NCI-H446 treated with DMSO at 0.1 percent for 48 hours (cell line): ENCODE measurements around the gene UQCRFS1.
"Not testable (repeated sequence)": the region's sequence is repeated elsewhere in the genome, so short reads cannot be mapped to it uniquely, and the experiment has no call there.

Experiments used
- DNase-seq: peaks from one replicate; lab custom pipeline; 2025; lab: John Stamatoyannopoulos, UW

Gene UQCRFS1

DNA sequence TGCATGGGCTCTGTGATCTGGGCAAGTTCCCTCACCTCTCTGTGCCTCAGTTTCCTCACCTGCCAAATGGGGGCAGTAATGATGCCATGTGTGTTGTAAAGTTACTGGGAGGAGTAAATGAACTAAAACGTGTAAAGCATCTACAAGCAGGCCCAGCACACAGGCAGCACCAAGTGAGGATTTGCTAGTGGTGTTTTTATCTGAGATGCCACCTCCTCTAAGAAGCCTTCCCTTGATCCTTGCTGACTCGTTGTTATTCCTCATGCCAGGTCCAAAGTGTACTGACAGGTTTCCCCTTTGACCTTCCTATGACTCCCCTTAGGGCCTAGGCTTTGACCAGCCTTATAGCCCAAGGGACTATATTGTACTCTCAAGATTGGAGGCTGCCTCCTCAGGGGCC lies 1.5 kb upstream of the UQCRFS1 start:
- no peak for DNase-seq

DNA sequence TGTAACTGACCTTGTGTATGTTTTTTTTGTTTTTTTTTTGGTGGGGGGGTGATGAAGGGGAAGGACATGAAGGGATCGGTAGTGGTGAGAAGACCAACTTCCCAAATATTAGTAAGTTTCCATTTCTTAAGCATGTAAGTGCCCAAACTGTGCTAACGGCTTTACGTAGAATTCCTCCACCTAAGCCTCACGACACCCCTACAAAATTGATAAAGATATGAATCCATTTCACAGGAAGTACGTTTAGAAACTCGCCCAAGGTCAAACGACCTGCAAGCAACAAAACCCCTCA lies 649 bp downstream of the UQCRFS1 start:
- no peak for DNase-seq

DNA sequence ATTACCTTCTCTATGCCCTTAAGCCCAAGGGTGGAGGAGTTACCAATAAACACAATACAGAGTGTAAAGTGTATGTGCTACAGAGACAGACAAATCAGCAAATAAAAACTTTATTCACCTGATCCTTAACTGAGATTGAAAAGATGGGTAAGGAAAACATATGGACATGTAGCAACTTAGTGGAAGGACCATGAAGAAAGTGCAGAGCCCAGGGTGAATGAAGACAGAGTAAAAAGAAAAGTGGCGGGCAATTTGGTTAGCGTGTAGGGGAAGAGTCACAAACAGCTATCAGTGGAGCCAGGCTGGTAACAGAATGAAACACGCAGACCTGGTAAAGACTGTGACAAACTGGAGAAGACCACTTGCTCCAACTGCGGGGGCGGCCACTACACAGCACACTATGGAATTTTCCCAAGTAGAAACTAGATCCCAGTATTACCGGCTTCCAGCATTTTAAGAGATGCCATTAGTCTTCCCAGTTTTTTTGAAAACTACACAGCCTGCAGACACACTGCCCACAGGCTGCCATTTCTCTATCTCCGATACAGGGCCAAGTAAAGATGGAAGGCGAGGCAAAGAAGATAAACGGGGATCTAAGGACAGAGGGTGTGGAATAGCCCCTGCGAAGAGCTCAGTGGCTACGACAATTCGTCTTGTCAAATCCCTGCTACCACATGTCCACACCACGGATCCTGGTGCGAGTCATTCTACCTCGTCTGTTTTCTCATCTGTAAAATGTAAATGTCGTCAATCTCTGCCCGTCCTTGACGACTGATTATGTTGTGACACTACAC lies 1.2 kb downstream of the UQCRFS1 start:
- DNase-seq: no peak

DNA sequence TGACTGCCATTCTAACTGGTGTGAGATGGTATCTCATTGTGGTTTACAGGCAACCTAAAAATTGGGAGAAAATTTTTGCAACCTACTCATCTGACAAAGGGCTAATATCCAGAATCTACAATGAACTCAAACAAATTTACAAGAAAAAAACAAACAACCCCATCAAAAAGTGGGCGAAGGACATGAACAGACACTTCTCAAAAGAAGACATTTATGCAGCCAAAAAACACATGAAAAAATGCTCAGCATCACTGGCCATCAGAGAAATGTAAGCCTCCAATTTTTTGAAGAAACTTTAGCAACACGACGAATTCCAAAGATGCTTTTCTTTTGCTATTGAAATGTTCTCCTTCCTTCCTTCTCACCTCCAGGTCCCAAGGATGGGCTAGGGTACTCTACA lies 1.9 kb downstream of the UQCRFS1 start:
- DNase-seq: not testable (repeated sequence)

DNA sequence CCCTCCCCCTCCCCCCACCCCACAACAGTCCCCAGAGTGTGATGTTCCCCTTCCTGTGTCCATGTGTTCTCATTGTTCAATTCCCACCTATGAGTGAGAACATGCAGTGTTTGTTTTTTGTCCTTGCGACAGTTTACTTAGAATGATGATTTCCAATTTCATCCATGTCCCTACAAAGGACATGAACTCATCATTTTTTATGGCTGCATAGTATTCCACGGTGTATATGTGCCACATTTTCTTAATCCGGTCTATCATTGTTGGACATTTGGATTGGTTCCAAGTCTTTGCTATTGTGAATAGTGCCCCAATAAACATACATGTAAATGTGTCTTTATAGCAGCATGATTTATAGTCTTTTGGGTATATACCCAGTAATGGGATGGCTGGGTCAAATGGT lies 2.4 kb downstream of the UQCRFS1 start:
- DNase-seq: not testable (repeated sequence)

DNA sequence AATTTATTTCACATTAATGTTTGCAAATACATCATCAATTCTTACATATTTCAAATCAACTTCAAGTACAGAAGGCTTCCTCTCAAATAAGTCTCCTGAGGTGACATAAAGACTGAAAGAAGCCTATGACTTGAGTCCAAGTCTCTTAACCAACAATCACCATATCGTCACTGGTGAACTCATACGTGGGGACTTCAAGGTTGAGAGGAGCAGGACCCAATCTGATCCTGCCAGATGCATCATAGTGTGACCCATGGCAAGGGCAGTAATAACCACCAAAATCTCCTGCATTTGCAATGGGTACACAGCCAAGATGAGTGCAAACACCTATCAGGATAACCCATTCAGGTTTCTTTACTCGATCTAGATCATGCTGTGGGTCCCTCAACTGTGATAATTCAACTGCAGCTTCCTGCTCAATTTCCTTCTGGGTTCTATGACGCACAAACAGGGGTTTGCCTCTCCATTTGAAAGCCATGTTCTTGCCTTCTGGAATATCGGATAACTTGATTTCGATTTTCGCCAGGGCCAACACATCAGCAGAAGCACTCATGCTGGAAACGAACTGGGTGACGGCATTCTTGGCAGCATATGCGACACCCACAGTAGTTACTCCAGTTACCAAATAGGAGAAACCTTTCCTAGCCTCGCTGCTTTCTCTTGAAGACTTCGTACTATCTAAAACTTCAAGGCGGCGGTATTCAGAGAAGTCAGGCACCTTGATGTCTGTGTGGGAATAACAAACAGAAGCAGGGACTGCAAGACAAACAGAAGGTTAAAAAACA lies 5.4 kb downstream of the UQCRFS1 start:
- not testable (repeated sequence) for DNase-seq

DNA sequence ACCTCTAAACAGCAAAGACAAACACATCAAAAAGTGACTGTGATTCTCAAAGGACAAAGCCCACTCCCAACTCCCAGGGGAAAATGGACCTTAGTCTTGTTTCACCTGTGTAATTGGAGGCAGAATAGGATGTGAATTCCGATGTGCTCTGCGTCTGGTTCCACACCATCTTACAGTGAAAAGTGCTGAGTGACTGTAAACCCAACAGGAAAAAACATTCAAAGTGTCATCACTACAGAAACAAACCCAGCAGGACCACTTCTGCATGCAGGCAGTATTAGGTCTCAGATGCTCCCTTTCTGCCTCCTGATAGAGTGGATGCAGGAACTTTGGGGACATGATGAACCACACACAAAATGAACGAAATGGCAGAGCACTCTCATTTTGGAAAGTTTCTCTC lies 6.5 kb downstream of the UQCRFS1 start:
- no peak for DNase-seq

DNA sequence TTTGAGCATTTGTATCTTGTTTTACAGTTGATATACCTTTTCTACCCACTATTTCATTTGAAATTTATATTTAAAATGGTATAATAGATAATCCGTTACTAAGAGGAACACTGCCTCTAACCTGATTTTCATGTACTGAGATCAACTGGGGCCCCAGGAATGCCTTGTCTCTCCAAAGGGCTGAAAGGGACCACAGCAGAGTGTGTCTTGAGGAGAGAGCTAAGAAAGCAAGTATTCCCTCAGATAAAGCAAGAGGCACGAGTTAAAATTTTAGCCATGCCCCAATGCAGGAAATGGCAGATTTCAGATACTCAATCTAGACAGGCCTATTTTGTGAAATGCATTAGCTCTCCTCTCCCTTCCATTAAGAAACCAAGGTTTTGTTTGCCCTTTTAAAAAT lies 10.7 kb downstream of the UQCRFS1 start:
- no peak for DNase-seq

DNA sequence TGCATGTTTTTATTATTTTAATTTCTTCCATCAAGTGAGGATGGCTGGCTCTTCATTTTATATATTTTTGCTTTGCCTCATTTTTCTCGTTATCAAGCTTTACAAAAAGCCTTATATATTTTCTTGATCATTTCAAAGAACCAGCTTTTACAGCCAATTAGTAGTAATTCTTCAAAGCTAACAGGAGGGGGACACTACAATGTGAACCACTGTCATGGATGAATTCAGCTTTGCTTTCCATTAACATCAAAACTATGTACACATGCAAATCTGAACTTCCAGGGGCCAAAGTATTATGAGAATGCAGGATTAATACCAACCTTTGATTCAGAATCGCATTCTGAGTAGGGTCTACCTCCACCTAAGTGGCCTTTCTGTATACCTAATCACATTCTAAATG lies 11.1 kb downstream of the UQCRFS1 start:
- no peak for DNase-seq

DNA sequence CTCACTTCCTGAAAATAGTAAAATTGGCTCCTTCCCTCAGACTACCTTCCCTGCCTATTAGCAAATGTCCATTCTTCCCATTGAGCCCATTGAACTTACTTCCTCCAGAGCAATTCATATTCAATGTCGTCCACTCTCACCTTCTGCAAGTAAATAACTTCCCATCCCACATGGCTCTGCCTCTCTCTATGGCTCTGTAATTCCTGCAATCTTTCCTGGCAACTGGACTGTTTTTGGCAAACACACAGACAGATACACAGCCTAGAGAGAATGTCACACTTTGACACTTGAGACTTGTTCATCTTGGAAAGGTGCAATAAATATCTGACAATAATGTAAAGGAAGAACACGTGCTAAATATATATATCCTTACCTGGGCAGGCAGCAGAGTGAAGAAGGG lies 18.3 kb downstream of the UQCRFS1 start:
- DNase-seq: no peak

DNA sequence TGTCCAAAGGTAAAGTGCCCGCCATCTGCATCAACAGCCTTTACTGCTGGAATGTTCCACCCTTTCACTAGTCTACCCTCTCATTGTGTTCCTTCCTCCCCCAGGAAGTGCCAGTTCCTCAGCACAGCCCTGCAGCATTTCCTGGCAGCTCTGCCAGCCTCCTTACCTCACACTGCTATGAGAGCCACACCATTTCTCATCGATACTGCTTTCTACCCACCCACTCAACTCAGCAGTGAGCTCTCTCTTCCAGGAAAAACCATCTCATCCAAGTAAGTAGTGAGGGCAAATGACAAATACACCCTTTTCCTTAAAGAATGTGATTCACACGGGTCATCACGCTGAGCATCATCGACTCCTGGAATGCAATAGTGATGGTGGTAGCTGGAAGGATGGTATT lies 19.8 kb downstream of the UQCRFS1 start:
- no peak for DNase-seq

DNA sequence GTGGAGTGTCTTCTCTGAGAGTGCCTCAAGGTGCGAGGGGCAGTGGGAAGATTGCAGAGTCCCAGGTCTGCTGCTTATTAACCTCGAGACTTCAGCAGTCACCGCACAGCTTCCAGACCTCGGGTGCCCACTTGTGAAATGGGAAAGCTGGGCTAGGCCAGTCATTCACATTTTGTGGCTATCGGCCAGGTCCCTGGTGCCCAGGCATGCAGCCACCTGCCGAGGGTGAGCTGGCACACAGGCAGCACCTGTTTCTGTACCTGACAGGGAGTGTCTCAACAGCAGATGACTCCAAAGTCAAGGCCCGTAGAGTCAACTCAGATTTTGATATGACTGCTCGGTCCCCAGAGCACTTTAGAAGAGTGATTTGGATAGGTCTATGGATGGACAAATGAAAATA lies 21.9 kb downstream of the UQCRFS1 start:
- DNase-seq: no peak

DNA sequence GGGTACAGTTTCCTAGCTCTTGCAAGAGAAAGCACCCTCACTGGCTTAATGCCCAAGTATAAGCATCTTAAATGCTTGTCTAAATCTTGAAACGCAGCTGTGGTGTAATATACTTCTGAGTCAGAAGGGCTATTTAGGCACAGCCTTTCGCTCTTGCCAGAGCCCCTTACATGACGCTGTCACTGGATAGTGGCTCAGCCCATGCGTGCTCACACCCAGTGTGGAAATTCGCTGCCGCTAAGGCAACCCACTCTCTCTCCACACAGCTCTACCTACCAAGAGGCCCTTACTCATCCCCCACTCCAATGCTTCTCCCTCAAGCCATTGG lies 24.0 kb downstream of the UQCRFS1 start:
- DNase-seq: no peak

DNA sequence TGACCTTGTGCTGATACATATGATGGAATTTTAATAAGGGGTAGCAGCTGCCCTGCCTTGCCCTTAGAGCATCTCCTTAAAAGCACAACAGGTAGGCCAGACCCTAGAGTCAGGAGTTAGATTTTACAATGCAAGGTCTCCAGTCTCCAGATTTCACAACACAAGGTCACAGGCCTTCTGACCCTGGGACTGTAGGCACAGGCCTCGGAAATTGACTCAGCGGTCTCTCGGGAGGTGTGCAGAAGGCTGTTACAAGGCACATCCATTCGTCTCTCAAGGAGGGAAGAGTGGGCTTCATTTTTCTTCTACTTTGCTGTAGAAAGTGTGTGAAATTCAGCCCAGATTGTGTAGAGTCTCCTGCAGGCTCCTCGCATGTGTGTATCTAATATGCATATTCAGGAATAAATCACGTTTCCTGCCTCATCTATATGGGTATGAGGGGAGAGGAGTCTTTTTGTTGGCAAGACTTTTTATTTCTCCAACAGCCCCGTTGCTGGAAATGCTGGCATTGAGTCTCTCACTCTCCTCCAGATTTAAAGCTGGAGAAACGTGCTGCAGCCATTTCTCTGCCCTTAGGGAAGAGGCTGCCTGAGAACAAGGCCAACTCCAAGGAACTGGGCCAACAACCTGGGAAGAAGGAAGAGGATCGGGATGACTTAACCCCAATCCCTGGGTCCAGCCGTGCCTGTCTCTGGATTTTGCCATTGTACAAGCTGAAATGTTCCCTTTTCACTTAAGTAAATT lies 24.5 kb downstream of the UQCRFS1 start:
- DNase-seq: no peak

DNA sequence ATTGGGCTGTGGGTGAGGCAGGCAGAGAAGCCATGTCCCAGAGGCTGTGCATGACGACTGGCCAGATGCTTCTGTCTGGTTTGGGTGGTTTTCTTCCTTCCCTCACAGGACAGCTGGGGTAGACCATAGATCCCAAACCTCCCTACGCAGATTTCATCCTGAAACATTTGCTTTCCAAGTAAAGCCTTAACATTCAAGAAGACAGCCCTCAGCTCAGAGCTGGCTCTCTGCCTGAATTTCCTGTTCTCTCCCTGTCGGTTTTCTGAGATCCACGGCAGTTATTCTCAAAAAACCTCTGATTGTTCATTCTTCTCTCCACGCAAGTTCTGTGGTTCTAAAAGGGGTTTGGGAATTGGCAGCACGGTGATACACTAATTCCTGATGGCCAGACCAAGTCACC lies 25.3 kb downstream of the UQCRFS1 start:
- DNase-seq: no peak

DNA sequence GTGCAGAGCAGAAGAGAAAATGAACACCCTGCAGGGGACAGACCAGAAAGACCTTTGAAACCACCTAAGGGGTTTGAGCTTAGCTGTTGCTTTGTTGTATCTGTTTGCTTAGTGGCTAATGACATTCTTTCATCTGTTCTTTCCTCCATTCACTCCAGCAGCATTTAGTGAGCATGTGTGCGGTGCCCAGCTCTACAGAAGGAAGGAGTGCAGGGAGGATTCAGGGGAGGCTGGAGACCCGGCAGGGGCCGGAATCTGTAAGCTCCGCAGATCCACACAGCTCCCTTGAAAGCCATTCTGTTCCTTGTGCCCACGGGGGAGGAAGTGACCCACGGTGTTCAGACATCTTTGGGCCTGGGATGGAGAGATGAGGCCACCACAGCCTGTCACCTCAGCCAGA lies 27.5 kb downstream of the UQCRFS1 start:
- no peak for DNase-seq

DNA sequence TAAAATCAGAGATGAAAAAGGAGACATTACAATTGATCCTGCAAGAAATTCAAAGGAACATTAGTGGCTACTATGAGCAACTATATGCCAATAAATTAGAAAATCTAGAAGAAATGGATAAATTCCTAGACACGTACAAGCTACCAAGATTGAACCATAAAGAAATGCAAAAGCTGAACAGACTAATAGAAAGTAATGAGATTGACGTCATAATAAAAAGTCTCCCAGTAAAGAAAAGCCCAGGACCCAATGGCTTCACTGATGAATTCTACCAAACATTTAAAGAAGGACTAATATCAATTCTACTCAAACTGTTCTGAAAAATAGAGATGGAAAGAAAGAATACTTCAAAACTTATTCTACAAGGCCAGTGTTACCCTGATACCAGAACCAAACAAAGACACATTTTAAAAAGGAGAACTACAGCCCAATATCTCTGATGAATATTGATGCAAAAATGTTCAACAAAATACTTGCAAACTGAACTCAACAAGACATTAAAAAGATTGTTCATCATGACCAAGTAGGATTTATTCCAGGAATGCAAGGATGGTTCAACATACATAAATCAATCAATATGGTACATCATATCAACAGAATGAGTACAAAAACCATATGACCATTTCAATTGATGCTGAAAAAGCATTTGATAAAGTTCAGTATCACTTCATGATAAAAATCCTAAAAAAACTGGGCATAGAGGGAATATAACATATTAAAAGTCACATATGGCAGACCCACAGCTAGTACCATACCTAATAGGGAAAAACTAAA lies 35.8 kb downstream of the UQCRFS1 start:
- no peak for DNase-seq

DNA sequence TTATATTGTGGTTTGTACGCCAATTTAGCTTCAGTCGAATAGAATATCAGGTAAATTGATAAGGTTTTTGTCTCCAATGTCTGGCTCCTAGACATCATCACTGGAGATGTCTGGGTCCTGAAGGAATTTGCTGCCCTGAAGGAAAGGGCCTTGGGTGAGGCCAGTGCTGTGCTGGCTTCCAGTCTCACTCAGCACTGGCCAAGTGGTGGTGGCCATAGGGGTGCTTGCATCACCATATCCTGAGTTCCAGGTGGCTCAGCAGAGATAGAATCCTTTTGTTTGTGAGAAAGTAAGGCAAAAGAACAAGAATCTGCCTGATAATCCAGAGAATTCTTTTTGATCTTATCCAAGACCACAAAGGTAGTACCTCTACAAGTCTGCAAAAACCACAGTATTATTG lies 39.1 kb downstream of the UQCRFS1 start:
- no peak for DNase-seq

DNA sequence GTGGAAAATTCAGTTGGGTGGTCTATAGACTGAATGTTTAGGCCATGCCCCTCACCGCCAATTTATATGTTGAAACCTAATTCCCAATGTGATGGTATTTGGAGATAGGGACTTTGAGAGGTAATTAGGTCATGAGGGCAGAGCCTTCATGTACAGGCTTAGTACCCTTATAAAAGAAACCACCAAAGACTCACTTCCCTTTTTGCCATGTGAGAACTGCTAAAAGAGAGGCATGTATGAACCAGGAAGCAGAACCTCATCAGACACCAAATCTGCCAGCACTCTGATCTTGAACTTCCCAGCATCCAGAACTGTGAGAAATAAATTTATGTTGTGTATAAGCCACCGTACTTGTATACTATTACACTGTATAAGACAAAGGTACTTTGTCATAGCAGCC lies 40.6 kb downstream of the UQCRFS1 start:
- no peak for DNase-seq

DNA sequence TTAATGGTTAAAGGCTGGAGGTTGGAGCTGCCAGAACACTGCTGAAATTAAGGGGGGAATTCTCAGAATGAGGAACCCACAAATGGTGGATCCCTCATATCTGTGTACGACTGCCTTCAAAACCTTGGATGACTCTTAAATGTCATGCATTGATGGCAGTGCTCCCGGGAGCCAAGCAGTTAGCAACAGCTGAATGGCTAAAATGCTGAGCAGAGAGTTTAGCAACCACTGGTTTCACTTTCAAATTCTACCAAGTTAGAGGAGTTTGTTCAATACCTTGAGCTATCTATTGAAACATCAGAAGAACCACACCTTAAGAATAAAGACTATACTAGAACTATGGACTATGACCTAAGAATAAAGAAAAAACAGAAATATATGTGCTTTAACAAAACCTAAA lies 41.4 kb downstream of the UQCRFS1 start:
- no peak for DNase-seq

DNA sequence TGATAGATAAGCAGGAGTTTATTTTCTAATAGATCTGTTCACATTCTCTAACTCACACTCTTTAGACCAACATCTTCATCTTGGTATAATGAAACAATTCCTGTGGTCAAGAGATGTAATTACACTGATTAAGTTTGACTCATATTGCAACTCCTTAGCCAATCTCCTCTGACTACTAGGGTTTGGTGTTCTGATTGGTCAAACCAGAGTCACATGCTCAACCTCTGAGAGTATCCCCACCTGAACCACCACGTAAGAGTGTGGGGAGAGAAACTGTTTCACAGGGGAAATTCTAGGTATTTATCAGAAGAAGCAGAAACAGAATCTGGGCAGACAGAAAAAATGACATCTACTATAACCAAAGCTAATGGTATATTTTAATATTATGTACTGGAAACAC lies 42.4 kb downstream of the UQCRFS1 start:
- DNase-seq: no peak

DNA sequence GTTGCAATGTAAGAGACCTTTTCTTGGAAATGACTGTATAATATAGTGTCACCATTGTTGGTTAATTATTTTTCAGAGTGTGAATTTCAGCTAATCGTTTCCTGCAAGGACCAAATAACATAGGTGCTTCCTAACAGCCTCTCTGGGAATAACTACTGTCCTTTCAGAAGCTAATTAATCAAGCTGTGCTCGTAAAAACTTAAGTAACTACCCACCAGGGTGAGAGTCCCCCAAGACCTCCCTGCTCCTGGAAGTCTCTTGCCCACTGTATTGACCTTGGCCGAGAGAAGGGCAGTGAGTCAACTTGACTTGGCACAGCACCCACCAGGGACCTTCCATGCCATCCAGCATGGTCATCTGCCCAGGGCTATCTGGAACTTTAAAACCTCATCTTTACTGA lies 50.3 kb downstream of the UQCRFS1 start:
- no peak for DNase-seq

DNA sequence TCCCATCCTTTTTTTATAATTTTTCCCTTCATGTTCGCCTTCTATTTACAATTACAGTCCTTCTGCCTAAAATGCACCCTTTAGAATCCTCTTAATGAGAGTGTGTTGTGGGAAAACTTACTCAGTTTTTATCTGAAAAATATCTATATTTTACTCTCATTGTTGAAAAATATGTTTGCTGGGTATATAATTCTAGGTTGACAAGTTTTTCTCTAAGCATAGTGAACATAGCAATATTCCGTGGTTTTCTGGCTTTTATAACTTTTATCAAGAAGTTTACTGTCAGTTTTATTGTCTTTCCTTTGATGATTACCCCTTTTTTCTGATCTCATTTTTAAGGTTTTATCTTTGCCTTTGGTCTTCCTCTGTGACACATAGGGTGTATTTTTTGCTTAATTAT lies 57.3 kb downstream of the UQCRFS1 start:
- DNase-seq: no peak
